Measurements from ENCODE around the gene NTN1. TPM values are rescaled to one million over a fixed set of nuclear protein-coding genes. Genes with fewer than 3 reads are reported as not detected.

Gene NTN1
- total RNA-seq, 1 experiment from 2014 or later = 4.2 TPM

GRCh38 chr17:9185688-9186284 is 164.5 kb downstream of the NTN1 start:
- intact Hi-C loops (cut with micrococcal nuclease) = no loop called here
- Histone ChIP-seq H2AFZ (ENCODE audit: low read depth, low read length, poor library complexity, severe bottlenecking) (no peak overlapping the region), H3K36me3 (ENCODE audit: control insufficient read depth in 1 of 2, insufficient read depth in 2 of 2, low read length in 2 of 2) (no peaks in the 10 kb centered on the region), H3K9ac (ENCODE audit: low read length) (no peak overlapping the region), H3K79me2 (ENCODE audit: insufficient read depth, low read length) (no peaks in the 10 kb centered on the region), H3K4me2 (ENCODE audit: low read length) (no peak overlapping the region), H3K9me3 (ENCODE audit: control insufficient read depth in 1 of 2, insufficient read depth in 1 of 2, low read depth in 1 of 2, low read length in 2 of 2) (no peaks in the 10 kb centered on the region), H3K27ac (ENCODE audit: low read depth, low read length) (no peak overlapping the region), H3K4me1 (ENCODE audit: control insufficient read depth in 1 of 2, insufficient read depth in 2 of 2, low read length in 2 of 2) (no peaks in the 10 kb centered on the region), H3K4me3 (replicated peaks in 1 of 2; ENCODE audit: low read depth in 1 of 2, low read length in 2 of 2) (no peak overlapping the region), H3K9me2 (ENCODE audit: insufficient read depth) (no peaks in the 10 kb centered on the region), H3K27me3 (ENCODE audit: insufficient read depth, low read length) (no peaks in the 10 kb centered on the region), H4K20me1 (ENCODE audit: insufficient read depth) (no peaks in the 10 kb centered on the region)
- ATAC-seq (no peak), DNase-seq (ENCODE audit: low read depth, low spot score) (no peak)
- BruUV-seq (replicated peaks) = no TSS peak
- RAD21 ChIA-PET (ENCODE audit: low non-redundant PET in 1 of 2, low total read pairs in 2 of 2, uncharacterized antibody in 2 of 2, unreplicated experiment in 2 of 2) = no interaction called here
- POLR2A ChIA-PET = no interaction called here
- CTCF ChIA-PET = no interaction called here
- TF ChIP-seq EGR1 (IDR thresholded peaks at IDR 0.05; ENCODE audit: low read depth) (no peak), SIN3A (IDR thresholded peaks at IDR 0.05; ENCODE audit: low read depth) (no peak), REST (IDR thresholded peaks at IDR 0.05; ENCODE audit: low read depth) (no peak), FOSL1 (IDR thresholded peaks at IDR 0.05; ENCODE audit: low read depth) (no peak)
- TF ChIP-seq, protein P1, sequence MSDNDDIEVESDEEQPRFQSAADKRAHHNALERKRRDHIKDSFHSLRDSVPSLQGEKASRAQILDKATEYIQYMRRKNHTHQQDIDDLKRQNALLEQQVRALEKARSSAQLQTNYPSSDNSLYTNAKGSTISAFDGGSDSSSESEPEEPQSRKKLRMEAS (IDR thresholded peaks at IDR 0.05) = no peak
- TF ChIP-seq, protein P2, sequence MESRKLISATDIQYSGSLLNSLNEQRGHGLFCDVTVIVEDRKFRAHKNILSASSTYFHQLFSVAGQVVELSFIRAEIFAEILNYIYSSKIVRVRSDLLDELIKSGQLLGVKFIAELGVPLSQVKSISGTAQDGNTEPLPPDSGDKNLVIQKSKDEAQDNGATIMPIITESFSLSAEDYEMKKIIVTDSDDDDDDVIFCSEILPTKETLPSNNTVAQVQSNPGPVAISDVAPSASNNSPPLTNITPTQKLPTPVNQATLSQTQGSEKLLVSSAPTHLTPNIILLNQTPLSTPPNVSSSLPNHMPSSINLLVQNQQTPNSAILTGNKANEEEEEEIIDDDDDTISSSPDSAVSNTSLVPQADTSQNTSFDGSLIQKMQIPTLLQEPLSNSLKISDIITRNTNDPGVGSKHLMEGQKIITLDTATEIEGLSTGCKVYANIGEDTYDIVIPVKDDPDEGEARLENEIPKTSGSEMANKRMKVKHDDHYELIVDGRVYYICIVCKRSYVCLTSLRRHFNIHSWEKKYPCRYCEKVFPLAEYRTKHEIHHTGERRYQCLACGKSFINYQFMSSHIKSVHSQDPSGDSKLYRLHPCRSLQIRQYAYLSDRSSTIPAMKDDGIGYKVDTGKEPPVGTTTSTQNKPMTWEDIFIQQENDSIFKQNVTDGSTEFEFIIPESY (IDR thresholded peaks at IDR 0.05; ENCODE audit: extremely low read depth, insufficient replicate concordance, low read length) = no peak

Data from HCT116 (cell line).